NCI-H1694 treated with DMSO at 0.1 percent for 48 hours (cell line): ENCODE measurements around the gene HUNK.
A peak's percentile ranks its signal among the peaks of the same experiment; 100 is the strongest.
"Not testable (repeated sequence)": the region's sequence is repeated elsewhere in the genome, so short reads cannot be mapped to it uniquely, and the experiment has no call there.

ENCODE experiments used
- DNase-seq: peaks from one replicate; lab custom pipeline; 2025; lab: John Stamatoyannopoulos, UW

The HUNK gene

DNA sequence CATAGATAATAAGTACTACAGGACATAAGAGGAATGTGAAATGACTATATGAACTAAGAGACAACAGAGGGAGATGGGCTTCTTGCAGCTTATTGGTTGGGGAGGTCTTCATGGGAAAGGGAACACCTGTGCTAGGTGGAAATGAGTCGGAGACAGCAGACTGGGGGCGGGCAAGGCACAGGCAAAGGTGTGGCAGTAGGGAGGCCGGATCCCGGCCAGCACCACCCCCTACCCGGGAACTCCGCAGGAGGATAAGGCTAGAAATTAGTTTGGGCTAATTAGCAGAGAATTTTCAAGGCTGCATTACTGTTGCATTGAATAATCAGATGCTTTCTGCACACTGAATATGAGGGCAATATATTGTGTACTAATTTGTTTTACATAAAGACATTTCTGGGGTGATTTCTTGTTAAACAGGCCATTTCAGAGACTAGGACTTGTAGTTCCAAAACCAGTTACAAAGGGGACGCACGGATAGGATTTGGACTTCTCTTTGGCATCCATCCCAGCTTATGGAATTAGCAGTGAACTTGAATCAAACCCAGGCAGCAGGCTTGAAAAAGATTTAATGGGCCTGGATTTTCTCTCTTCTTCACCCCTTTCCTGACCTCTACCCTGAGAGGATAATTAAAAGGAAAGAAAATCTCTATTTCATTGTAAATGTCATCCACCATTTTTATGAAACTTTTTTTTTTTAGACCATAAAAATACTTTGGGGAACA, 2.2 kb upstream of the HUNK start:
- DNase-seq, result no peak

- not testable (repeated sequence) for DNase-seq
These were observed 1.4 kb upstream of the HUNK start for GRCh38 chr21:31871371-31871770.

DNA sequence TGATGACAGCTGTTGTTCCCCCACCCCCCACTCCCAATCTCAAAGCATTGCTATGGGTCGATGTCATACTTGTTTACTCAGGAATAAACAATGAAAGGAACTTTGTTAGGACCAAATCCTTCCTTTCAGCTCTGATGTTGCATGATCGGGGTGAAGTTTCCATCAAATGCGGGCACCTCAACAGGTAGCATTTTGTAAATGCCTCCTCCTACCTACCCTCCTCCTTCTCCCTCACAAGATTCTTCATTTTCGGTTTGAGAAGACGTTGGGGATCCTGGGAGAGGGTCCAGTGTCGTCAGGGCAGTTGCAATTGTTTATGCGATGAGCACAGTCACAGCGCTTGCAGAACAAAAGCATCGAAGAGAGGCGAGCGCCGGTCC, 758 bp upstream of the HUNK start:
- DNase-seq, result no peak

GRCh38 chr21:31873275-31873695, 465 bp downstream of the HUNK start:
- DNase-seq, result peak; percentile 47

GRCh38 chr21:31873696-31874599, 1.1 kb downstream of the HUNK start:
- peak; percentile 25 for DNase-seq

- DNase-seq, result no peak
These were observed 2.0 kb downstream of the HUNK start for GRCh38 chr21:31874812-31875212.

DNA sequence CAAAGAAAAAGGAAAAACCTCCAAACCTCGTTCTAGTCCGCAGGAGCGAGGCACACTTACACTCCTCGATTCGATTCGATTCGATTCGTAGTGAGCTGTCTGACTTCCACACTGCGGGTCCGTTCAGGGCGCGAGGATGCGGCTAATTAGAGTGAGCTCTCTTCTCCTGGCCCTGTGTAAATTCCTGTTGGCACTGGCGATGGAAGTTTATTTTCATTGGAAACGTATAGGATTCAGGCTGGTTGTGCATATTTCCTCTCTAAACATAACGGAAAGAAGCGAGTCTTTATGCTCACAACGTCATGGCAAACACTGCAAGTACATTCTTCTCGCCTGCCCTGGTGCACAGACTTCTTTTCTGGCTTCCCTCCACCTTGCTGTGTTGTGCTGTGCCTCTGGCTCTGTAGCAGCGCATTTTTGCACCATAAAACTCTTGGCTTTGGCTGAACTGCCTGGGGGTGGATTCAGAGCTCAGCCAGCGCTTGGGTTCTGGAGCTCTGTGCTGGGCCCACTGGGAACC, 2.7 kb downstream of the HUNK start:
- no peak for DNase-seq

DNA sequence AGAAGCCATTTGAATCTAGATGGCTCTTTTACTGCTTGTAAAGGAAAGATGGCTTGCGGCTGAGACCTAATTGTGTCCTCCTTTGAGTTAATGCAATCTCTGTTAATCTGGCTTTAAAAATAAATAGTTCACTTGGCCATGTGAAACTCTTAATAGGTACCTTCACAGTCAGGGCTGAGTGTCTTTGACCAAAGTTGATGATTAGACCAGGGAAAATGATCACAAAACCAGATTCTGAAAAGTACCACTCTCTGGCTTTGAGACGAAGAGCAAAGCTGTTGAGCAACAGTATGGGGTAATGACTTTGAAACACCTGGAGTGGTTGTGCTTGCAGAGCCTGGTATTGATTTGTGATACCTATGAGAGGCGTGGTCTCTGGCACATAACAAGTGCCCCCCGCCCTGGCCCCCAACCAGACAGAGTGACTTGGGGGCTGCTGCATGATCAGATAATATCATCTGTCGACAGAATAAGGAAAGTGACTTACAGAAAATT, 4.7 kb downstream of the HUNK start:
- no peak for DNase-seq

DNA sequence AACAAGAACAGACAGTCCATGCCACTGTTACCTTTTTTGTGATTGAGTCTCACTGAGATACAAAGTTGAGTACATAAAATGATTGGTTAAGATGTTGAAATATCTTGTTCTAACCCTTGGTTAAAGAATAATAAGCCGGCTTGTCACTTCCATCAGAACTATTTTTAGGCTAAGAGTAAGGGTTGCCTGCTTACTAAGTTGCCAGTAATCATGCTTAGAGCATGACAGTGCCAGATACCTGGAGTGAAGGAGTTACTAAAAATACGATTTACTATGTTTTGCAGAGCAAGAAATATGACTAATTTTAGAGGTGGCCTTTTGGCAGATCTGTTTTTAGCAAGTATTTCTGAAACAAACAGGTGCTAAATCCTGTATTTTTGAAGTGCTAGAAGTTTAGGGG, 6.0 kb downstream of the HUNK start:
- DNase-seq, result no peak

DNA sequence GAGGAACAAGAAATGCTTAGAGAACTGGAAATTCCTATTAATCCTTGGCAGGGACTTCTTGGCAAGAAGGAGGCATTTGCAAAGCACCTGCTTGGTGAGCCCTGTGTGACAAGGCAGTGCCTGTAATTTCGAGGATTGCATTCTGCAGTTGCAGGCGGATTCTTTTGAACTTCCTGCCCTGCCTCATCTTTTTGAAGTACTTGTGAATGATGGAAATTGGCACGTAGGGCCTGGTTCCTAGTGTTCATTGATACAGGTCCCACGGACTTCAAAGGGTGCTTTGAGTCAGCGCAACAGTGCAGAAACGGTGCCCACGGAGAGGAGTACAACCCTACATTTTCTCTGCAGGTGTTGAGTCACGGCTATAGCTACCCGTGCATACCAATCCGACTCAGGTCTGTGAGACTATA, 6.4 kb downstream of the HUNK start:
- DNase-seq, result no peak

DNA sequence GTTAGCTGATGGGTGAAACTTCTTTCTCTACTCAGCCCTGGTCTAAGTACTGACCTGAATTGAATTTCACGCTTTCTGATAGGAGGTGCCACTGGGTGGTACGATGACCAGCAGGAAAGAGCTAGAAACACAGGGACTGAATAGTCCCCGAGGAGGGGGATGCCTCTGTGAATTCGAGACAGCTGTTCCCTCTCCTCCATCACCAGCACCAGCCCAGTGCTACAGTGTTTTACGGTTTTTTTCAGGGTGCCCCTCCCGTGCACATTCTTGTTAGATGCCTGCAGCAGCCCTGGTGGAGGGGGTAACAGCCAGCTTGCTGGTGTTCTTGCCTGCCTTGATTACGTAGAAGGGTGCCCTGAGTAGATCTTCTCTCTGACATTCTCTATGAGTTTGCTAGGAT, 7.1 kb downstream of the HUNK start:
- no peak for DNase-seq

GRCh38 chr21:31880816-31881215, 8.0 kb downstream of the HUNK start:
- no peak for DNase-seq

DNA sequence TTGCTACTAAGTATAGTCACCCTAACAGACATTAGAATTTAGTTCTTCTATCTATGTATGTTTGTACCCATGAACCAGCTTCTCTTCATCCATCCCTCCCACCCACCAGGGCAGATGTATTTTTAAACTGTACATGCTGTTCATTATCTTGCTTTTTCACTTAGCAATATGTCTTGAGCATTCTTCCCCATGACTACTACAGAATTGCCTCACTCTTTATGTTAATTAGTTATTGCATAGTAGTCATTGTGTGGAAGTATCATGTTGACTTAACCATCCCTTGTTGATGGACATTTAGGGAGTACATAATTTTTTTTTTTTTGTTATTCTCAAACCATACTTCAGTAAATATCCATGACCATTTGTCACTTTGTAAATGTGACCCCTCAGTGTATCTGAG, 9.9 kb downstream of the HUNK start:
- no peak for DNase-seq

- no peak for DNase-seq
These were observed 12.3 kb downstream of the HUNK start for GRCh38 chr21:31885146-31885545.

DNA sequence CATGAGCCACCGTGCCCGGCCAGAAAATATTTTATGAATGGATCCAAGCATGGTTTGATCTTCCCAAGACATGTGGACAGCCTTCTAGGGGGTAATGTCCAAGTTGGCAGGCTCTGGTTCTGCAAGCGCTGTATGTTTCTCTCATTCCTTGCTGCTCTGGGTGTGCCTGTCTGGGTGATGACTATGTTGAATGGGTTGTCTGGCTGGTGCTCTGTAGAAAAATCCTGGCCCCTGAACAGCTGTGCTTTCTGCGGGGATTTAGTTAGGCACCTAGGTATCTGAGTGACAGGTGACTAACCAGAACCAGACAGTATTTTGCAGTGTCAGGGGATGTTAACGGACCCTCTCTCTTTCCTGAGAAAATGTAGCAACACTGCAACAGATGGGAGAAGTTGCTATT, 14.1 kb downstream of the HUNK start:
- DNase-seq, result peak; percentile 67

DNA sequence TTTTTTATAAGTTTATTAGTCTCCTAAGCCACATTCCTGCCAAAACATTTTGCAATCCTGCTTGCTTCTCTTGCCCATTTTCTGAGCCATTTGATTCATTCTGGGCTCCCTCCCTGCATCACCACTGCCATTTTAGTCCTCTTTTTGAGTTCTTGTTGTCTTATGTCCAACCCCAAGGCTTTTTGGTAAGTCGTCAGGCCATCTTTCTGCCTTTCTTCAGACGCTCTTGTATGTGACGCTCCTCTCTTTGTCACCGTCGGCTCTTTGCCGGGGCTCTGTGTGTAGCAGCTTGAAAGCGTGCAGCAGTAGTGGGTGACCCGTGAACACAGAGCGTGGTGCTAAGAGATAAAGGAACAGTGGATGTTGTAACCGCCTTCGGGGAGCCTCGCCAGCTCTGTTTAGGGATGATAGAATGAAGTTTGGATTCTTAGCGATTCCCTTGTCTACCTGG, 14.6 kb downstream of the HUNK start:
- no peak for DNase-seq

DNA sequence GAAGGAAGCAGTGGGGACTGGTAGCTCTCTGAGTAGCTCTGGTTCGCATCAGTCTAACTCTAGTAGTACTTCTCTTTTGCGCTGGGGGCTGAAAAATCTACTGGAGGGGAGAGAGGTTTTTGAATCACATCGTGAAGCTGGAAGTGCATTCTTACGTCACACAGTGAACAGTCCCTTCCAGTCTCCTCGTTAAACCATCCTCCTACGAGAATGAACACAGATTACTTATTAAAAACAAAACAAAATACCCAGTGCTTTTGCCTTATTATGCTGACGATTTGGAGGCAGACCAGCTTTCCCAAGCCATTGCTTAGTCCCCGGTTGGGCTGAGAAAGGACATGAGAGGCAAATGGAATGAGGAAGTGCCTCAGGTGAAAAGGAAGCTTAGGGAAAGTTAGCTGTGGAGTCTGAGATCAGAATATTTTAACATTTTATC, 16.1 kb downstream of the HUNK start:
- no peak for DNase-seq

- DNase-seq, result no peak
These were observed 16.6 kb downstream of the HUNK start for GRCh38 chr21:31889460-31889859.

- no peak for DNase-seq
These were observed 19.9 kb downstream of the HUNK start for GRCh38 chr21:31892686-31893085.

- no peak for DNase-seq
These were observed 21.1 kb downstream of the HUNK start for GRCh38 chr21:31893851-31894415.

- DNase-seq, result no peak
These were observed 21.6 kb downstream of the HUNK start for GRCh38 chr21:31894457-31894856.

DNA sequence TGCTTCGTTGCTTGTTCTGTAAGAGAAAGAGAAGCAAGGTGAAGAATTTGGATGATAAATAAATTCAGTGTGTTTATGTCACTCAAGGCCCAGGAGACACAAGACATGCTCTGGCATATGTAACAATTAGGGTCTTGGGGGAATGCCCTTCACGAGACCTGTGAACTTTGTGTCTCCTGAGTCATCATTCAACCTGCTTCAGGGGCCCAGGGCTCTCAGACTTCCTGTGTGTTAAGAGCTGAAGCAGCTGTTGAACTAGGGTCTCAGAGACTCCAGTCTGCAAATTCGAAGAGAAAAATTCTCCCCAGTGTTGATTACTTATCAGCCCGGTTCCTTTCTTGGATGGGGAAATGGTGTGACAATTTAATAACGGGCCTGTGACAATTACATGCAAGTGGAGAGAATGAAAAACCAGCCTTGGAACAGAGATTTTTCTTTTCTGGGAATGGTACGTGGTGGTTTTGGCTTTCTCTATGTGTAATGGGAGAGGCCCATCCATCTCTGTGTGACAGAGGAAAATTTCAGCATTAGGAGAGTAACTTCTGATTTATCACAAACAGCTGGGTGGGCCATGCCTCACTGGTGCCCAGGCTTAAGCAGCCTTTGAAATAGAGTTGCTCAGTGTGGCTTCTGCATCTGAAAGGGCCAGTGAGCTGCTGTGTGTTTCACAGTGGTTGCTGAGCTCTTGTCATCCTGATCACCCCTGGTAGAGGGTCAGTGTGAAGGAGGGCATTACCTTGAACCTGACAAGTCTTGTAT, 22.4 kb downstream of the HUNK start:
- no peak for DNase-seq
